ENCODE data around the gene ZBTB16.
A peak's percentile ranks its signal among the peaks of the same experiment; 100 is the strongest.
"Not testable (repeated sequence)": the region's sequence is repeated elsewhere in the genome, so short reads cannot be mapped to it uniquely, and the experiment has no call there.

Gene ZBTB16

GRCh38 chr11:114047327-114047726 lies 12.2 kb upstream of the ZBTB16 start:
- DNase-seq: no peak

GRCh38 chr11:114049050-114049449 lies 10.5 kb upstream of the ZBTB16 start:
- DNase-seq: no peak

- not testable (repeated sequence) for DNase-seq
Observed at GRCh38 chr11:114049766-114050165, 9.7 kb upstream of the ZBTB16 start.

GRCh38 chr11:114050258-114050927 lies 9.1 kb upstream of the ZBTB16 start:
- no peak for DNase-seq

- no peak for DNase-seq
Observed at GRCh38 chr11:114051558-114051957, 8.0 kb upstream of the ZBTB16 start.

- DNase-seq: no peak
Observed at GRCh38 chr11:114052160-114052559, 7.4 kb upstream of the ZBTB16 start.

- no peak for DNase-seq
Observed at GRCh38 chr11:114053406-114053805, 6.1 kb upstream of the ZBTB16 start.

- no peak for DNase-seq
Observed at GRCh38 chr11:114054806-114055205, 4.7 kb upstream of the ZBTB16 start.

- DNase-seq: no peak
Observed at GRCh38 chr11:114056409-114056808, 3.1 kb upstream of the ZBTB16 start.

- DNase-seq: no peak
Observed at GRCh38 chr11:114057147-114057546, 2.4 kb upstream of the ZBTB16 start.

GRCh38 chr11:114057605-114058004 lies 1.9 kb upstream of the ZBTB16 start:
- DNase-seq: no peak

GRCh38 chr11:114058026-114058706 lies 1.3 kb upstream of the ZBTB16 start:
- no peak for DNase-seq

- no peak for DNase-seq
Observed at GRCh38 chr11:114058871-114059277, 637 bp upstream of the ZBTB16 start.

GRCh38 chr11:114059984-114060391 lies 477 bp downstream of the ZBTB16 start:
- DNase-seq: peak in 2 of 6 experiments; percentile 47 to 60

- DNase-seq: peak in 3 of 6 experiments; percentile 18 to 60 (median 47)
Observed at GRCh38 chr11:114060392-114061047, 1.0 kb downstream of the ZBTB16 start.

- peak in 2 of 6 experiments; percentile 21 to 22 for DNase-seq
Observed at GRCh38 chr11:114061048-114061680, 1.7 kb downstream of the ZBTB16 start.

GRCh38 chr11:114061681-114062049 lies 2.2 kb downstream of the ZBTB16 start:
- DNase-seq: no peak

GRCh38 chr11:114062272-114062671 lies 2.8 kb downstream of the ZBTB16 start:
- DNase-seq: no peak

- DNase-seq: no peak
Observed at GRCh38 chr11:114063149-114063828, 3.8 kb downstream of the ZBTB16 start.

GRCh38 chr11:114063829-114064201 lies 4.3 kb downstream of the ZBTB16 start:
- DNase-seq: no peak

GRCh38 chr11:114064216-114064615 lies 4.7 kb downstream of the ZBTB16 start:
- DNase-seq: no peak

GRCh38 chr11:114065094-114065493 lies 5.6 kb downstream of the ZBTB16 start:
- no peak for DNase-seq

GRCh38 chr11:114066046-114066648 lies 6.6 kb downstream of the ZBTB16 start:
- DNase-seq: no peak
